ENCODE data around the gene PAPOLG. TPM values are rescaled to one million over a fixed set of nuclear protein-coding genes. Genes with fewer than 3 reads are reported as not detected.

Gene PAPOLG
- polyA plus RNA-seq, 2 of the 4 experiments (the other 2 are of a cell fraction): 7.7 to 20.9 TPM

- no peak for TF ChIP-seq CBX8 (IDR thresholded peaks at IDR 0.05)
- TF ChIP-seq MAFK (IDR thresholded peaks at IDR 0.05; ENCODE audit: partially characterized antibody): no peak
- TF ChIP-seq BCL3 (IDR thresholded peaks at IDR 0.05): no peak
- no peak for TF ChIP-seq JUN (IDR thresholded peaks at IDR 0.05)
- TF ChIP-seq CTCF (IDR thresholded peaks at IDR 0.05): no peak
Measured at GRCh38 chr2:60840880-60841279, 84.8 kb downstream of the PAPOLG start (continued).

- 65% methylated on average over 6 of the region's 6 CpGs for WGBS (ENCODE audit: missing lambda C conversion rate)
- H3K4me3 ChIP-seq: no peak overlapping the region
- FAIRE-seq (no peak), ATAC-seq (no peak), DNase-seq (ENCODE audit: low read depth in 1 of 2, low spot score in 1 of 2) (no peak)
- H3K4me2 ChIP-seq: no peak overlapping the region
- H3K27ac ChIP-seq: no peak overlapping the region
- POLR2A ChIA-PET: no interaction called here
- no peaks in the 10 kb centered on the region for H3K4me1 ChIP-seq
- CTCF ChIA-PET: interaction anchor here (1.4 kb wide), 1 partner anchor 129 kb away, joined by 4 read pairs; no protein-coding TSS in a partner anchor
- TF ChIP-seq FOSB (CRISPR knock-in tag; IDR thresholded peaks at IDR 0.05): no peak
- TF ChIP-seq RNF2 (IDR thresholded peaks at IDR 0.05; ENCODE audit: borderline replicate concordance, low read depth): no peak
- no peak for TF ChIP-seq SREBF2 (IDR thresholded peaks at IDR 0.05)
- TF ChIP-seq NR3C1 (IDR thresholded peaks at IDR 0.05): no peak
- TF ChIP-seq RAD21 (conservative IDR thresholded peaks at IDR 0.05 in 1 of 2, IDR thresholded peaks at IDR 0.05 in 1 of 2): no peak
- TF ChIP-seq HEYL (CRISPR knock-in tag; IDR thresholded peaks at IDR 0.05): no peak
- no peak for TF ChIP-seq ELK1 (IDR thresholded peaks at IDR 0.05; ENCODE audit: low read depth, low read length)
- TF ChIP-seq NPAS2 (CRISPR knock-in tag; IDR thresholded peaks at IDR 0.05; ENCODE audit: borderline replicate concordance): no peak
- no peak for TF ChIP-seq HOXA7 (CRISPR knock-in tag; IDR thresholded peaks at IDR 0.05)
- TF ChIP-seq MAX (IDR thresholded peaks at IDR 0.05): no peak
- no peak for TF ChIP-seq ZFP36 (IDR thresholded peaks at IDR 0.05; ENCODE audit: borderline replicate concordance, partially characterized antibody)
- TF ChIP-seq SMC3 (IDR thresholded peaks at IDR 0.05): no peak
- TF ChIP-seq PBX3 (IDR thresholded peaks at IDR 0.05): no peak
- no peak for TF ChIP-seq EHF (CRISPR knock-in tag; IDR thresholded peaks at IDR 0.05)
- no peak for TF ChIP-seq EHMT2 (IDR thresholded peaks at IDR 0.05; ENCODE audit: low read depth)
- TF ChIP-seq RFX5 (IDR thresholded peaks at IDR 0.05): no peak
- no peak for TF ChIP-seq NFE2L2 (conservative IDR thresholded peaks at IDR 0.05; ENCODE audit: low read length)
- no peak for TF ChIP-seq HDAC2 (IDR thresholded peaks at IDR 0.05)
- TF ChIP-seq MAFK (IDR thresholded peaks at IDR 0.05; ENCODE audit: partially characterized antibody): no peak
- no peak for TF ChIP-seq JUN (IDR thresholded peaks at IDR 0.05)
- H3K9me3 ChIP-seq: no peaks in the 10 kb centered on the region
Measured at GRCh38 chr2:60843006-60843405, 86.9 kb downstream of the PAPOLG start.

Measured in A549 (cell line).